A549 treated with AZD9567 at 1 μM for 4 hours (cell line): ENCODE measurements around the gene PFDN5. TPM values are rescaled to one million over a fixed set of nuclear protein-coding genes. Genes with fewer than 3 reads are reported as not detected.

Experiments
- total RNA-seq: library from RNA; stranded (reverse); fragments of 200-300 nt; extraction: Qiagen RNA extraction; gene quantifications from 5 replicates; pipeline ENCODE4 v1.2.3, GENCODE V29; 2022; ENCODE audit not compliant: insufficient read depth

PFDN5 gene
- total RNA-seq, result 462 to 512 TPM (median 505 TPM) in 5 replicates

GRCh38 chr12:53295070-53295890 lies at the start of gene PFDN5:
Gene PFDN5 (plus strand): TSS chr12:53295542. CDS start chr12:53295568, 26 bp downstream.

GRCh38 chr12:53267999-53268629 lies 27.2 kb upstream of the PFDN5 start, which contains the start of gene ESPL1:
Gene ESPL1 (plus strand): TSS chr12:53268299. CDS start chr12:53268767, 468 bp downstream.

GRCh38 chr12:53299454-53300180 lies 4.3 kb downstream of the PFDN5 start, which contains the start of gene MYG1:
Gene MYG1 (plus strand): TSS chr12:53299695. CDS start chr12:53299738, 43 bp downstream.

GRCh38 chr12:53336181-53336681 lies 40.9 kb downstream of the PFDN5 start, which contains the start of gene SP7:
Gene SP7 (minus strand): TSS chr12:53336354. CDS start chr12:53335646, 708 bp downstream.

Other genes with a start within 250 kb of the PFDN5 start
- 18.5 to 49.7 TPM (median 42.3 TPM) in 5 replicates for gene TNS2, start 245.5 kb upstream of the PFDN5 start, total RNA-seq
- gene SPRYD3, start 216.2 kb upstream of the PFDN5 start, total RNA-seq, result 36.1 to 38.5 TPM (median 36.8 TPM) in 5 replicates
- gene IGFBP6, start 197.9 kb upstream of the PFDN5 start, total RNA-seq, result 134 to 246 TPM (median 225 TPM) in 5 replicates
- gene SOAT2, start 192.1 kb upstream of the PFDN5 start, total RNA-seq, result 0.12 to 0.21 TPM (median 0.17 TPM) in 4 of 5 replicates, not detected in the other
- 9.3 to 16.7 TPM (median 14.9 TPM) in 5 replicates for gene ZNF740, start 114.8 kb upstream of the PFDN5 start, total RNA-seq
- gene CSAD, start 114.6 kb upstream of the PFDN5 start, total RNA-seq, result 3.9 to 7.6 TPM (median 6.5 TPM) in 5 replicates
- 0.24 to 0.51 TPM (median 0.38 TPM) in 4 of 5 replicates, not detected in the other for gene ITGB7, start 88.3 kb upstream of the PFDN5 start, total RNA-seq
- gene RARG, start 63.3 kb upstream of the PFDN5 start, total RNA-seq, result 18.2 to 24.2 TPM (median 21.9 TPM) in 5 replicates
- 16.5 to 20.8 TPM (median 19.4 TPM) in 5 replicates for gene ESPL1, start 27.2 kb upstream of the PFDN5 start, total RNA-seq
- gene MYG1, start 4.2 kb downstream of the PFDN5 start, total RNA-seq, result 85.7 to 101 TPM (median 88.3 TPM) in 5 replicates
- 78.3 to 97.9 TPM (median 80.5 TPM) in 5 replicates for gene AAAS, start 26.1 kb downstream of the PFDN5 start, total RNA-seq
- 0.03 TPM in 2 of 5 replicates, not detected in the others for gene SP7, start 40.8 kb downstream of the PFDN5 start, total RNA-seq
- gene SP1, start 84.6 kb downstream of the PFDN5 start, total RNA-seq, result 18.7 to 23.4 TPM (median 21.2 TPM) in 5 replicates
- 0.82 to 1.2 TPM (median 0.97 TPM) in 4 of 5 replicates, not detected in the other for gene AMHR2, start 128.3 kb downstream of the PFDN5 start, total RNA-seq
- gene PRR13, start 146.2 kb downstream of the PFDN5 start, total RNA-seq, result 241 to 345 TPM (median 303 TPM) in 5 replicates
- 639 to 671 TPM (median 649 TPM) in 5 replicates for gene PCBP2, start 156.6 kb downstream of the PFDN5 start, total RNA-seq
- gene MAP3K12, start 203.9 kb downstream of the PFDN5 start, total RNA-seq, result 5.3 to 15.1 TPM (median 12.7 TPM) in 5 replicates
- gene TARBP2, start 205.7 kb downstream of the PFDN5 start, total RNA-seq, result 42.4 to 57.5 TPM (median 52.6 TPM) in 5 replicates
- gene NPFF, start 211.9 kb downstream of the PFDN5 start, total RNA-seq, result 0.20 TPM in 1 of 5 replicates, not detected in the others